ENCODE results near the gene TEAD1. TPM values are rescaled to one million over a fixed set of nuclear protein-coding genes. Genes with fewer than 3 reads are reported as not detected.

Gene TEAD1
- total and polyA plus RNA-seq, 9 of the 15 experiments (the other 6 are each of a cell fraction or from before 2014, with no cell fraction given) = 1.7 to 17.7 (median 10.8) TPM

GRCh38 chr11:12691473-12691872 lies 17.3 kb downstream of the TEAD1 start (continued):
- TF ChIP-seq JUN (IDR thresholded peaks at IDR 0.05; ENCODE audit: borderline replicate concordance, low read depth, low read length) = peak; percentile 10; the same call in 1 of the 2 replicates
- no peak for TF ChIP-seq JUN (CRISPR knock-in tag; IDR thresholded peaks at IDR 0.05; ENCODE audit: borderline replicate concordance)
- TF ChIP-seq RREB1 (CRISPR knock-in tag; IDR thresholded peaks at IDR 0.05) = no peak
- TF ChIP-seq ZBTB43 (CRISPR knock-in tag; IDR thresholded peaks at IDR 0.05) = no peak
- no peak for TF ChIP-seq HDAC3 (IDR thresholded peaks at IDR 0.05; ENCODE audit: borderline replicate concordance, partially characterized antibody)
- TF ChIP-seq ZNF274 (IDR thresholded peaks at IDR 0.05; ENCODE audit: borderline replicate concordance, low read depth, low read length) = no peak
- TF ChIP-seq MEF2D (tag; conservative IDR thresholded peaks at IDR 0.05; ENCODE audit: low read depth) = no peak
- no peak for TF ChIP-seq SMAD1 (IDR thresholded peaks at IDR 0.05; ENCODE audit: low read depth, low read length, partially characterized antibody)
- no peak for TF ChIP-seq STAT6 (CRISPR knock-in tag; IDR thresholded peaks at IDR 0.05)
- no peak for TF ChIP-seq ZKSCAN8 (CRISPR knock-in tag; IDR thresholded peaks at IDR 0.05)
